GM19023 (cell line): ENCODE data around the gene CFAP58.

Experiments used
- ATAC-seq: cut with Tn5 transposase; IDR thresholded peaks from one replicate; pipeline ENCODE4 v1.9.1; 2021; ENCODE audit warnings: mild to moderate bottlenecking, moderate library complexity; ENCODE audit not compliant: unreplicated experiment

Gene CFAP58, protein sequence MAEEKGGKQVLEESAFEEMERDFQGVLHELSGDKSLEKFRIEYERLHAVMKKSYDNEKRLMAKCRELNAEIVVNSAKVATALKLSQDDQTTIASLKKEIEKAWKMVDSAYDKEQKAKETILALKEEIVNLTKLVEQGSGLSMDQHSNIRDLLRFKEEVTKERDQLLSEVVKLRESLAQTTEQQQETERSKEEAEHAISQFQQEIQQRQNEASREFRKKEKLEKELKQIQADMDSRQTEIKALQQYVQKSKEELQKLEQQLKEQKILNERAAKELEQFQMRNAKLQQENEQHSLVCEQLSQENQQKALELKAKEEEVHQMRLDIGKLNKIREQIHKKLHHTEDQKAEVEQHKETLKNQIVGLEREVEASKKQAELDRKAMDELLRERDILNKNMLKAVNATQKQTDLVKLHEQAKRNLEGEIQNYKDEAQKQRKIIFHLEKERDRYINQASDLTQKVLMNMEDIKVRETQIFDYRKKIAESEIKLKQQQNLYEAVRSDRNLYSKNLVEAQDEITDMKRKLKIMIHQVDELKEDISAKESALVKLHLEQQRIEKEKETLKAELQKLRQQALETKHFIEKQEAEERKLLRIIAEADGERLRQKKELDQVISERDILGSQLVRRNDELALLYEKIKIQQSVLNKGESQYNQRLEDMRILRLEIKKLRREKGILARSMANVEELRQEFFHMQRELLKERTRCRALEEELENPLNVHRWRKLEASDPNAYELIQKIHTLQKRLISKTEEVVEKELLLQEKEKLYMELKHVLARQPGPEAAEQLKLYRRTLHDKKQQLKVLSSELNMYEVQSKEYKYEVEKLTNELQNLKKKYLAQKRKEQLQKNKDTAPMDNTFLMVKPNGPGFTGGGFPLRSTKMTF

GRCh38 chr10:104353325-104354048, at the start of gene CFAP58:
TSS of gene CFAP58 (plus strand) at chr10:104353833. CDS start at chr10:104353898, 65 bp downstream.
- peak; percentile 63 for ATAC-seq

DNA sequence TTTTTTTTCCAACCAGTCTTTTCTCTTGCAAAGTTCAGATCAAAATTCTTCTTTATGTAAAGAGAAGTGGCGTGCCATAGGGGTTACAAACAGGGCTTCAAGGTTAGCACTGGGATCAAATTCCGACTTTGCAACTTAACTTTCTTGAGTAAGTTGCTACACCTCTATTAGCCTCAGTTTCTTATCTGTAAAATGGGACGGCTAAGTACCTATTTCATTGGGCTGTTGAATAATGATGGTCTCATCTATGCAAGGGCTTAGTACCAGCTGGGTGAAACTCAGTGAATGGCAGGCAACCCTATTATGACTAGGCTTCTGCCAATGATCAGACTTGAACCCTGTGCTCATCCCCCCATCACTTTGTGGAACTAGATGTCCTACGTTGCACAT, 49.3 kb upstream of the CFAP58 start:
- no peak for ATAC-seq

GRCh38 chr10:104304927-104305326, 48.7 kb upstream of the CFAP58 start:
- ATAC-seq: no peak

- ATAC-seq: no peak
Observed at GRCh38 chr10:104306897-104307296, 46.7 kb upstream of the CFAP58 start.

DNA sequence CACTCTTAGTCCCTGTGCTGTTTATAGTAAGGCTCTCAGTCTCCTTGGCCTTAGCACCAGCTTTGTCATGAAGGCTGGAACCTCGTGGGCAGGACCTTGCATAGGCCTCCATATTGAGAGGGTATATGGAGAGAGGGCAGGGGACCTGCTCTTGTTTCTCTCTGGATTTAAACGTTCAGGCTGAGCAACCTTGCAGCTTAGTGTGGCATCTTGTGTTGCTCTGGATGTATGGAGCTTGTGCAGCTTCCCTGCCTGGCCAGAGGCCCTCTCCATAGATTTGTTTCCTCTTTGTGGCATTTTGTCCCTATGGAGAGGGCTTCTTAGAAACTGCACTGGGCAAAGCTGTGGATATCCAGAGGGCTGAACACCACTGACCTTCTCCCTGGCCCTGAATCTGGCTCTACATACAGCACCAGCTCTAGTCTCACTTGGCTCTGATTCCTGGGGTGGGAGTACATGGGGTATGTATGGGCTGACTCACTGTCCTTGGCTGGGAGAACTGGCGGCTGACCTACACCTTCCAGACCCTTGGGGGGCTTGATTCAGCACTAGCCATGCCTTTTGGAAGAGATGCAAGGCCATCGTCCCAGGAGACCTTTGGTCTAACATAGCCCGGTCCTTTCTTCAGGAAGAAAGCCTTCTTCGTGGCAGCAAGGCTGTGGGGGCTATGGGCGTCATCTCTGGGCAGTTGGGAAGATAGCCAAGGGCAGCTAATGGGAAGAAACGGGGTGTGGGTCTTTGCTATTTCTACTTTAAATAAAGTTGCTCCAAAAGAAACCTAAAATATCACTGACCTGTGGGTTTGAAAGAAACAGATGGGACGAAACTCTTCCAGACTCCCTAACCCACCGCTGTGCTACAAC, 45.8 kb upstream of the CFAP58 start:
- ATAC-seq: no peak

GRCh38 chr10:104308439-104308903, 45.2 kb upstream of the CFAP58 start:
- peak; percentile 67 for ATAC-seq

DNA sequence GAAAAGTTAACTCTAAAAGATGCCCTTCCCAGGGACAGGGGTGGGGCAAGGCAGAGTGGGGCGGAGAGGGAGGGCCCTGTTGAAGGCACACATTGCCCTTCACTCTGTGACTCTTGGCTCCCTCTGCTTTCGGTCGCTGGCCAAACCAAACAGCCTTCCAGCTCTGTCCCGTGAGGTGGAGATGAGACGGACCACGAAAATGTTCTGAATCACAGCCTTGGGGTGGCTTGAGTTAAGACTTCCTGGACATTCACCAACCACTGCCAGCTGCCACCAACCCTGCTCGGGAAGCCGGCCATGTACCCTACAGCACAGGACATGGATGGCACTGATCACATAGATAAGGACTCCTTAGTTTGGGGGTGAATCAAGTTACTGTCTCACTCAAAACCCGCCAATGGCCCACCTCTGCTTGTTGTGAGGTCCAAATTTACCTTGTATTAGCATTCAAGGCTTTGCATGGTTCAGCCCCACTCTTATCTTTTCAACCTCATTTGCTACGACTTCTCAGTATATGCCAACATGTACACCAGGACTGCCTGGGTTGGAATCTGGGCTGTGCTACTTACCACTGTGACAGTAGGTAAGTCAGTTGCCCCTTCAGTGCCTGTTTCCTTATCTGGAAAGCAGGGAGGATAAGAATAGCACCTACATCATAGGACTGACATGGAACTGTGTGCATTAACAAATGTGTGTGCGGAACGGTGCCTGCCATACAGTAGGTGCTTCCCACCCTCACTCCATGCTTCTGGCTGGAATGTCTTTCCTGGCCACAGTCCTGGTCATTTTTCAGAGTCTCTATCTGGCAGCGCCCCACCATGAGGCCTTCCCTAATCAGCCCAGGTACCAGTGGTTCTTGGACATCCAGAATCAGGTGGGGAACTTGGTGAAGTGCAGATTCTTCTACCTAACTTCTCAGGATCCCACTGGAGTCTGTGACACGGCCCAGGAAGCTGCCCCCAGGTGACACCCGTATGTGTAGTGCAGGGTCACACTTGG, 43.4 kb upstream of the CFAP58 start:
- no peak for ATAC-seq

DNA sequence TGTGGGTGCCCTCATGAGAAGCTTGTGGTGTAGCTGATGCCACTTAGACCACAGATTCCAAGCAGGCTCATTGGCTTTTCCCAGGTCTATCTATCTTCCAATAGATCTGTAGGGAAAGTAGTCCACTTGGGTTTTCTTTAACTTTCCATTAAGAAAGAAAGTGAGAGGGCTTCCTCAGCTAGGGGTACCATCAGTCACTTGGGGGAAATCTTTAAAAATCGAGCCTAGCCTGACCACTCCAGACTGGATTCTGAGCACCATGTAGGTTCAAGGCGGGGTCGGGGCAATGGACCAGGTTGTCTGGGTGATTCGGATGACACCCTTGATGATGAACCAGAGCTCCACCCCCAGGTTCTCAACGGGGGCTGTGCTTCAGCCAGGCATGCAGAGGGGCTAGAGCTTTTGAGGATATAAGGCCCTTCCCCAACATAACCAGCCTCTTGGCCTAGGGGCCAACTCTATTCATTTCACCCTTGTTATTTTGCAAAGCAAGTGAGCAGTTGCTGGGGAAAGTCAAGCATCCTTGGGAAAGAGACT, 42.4 kb upstream of the CFAP58 start:
- ATAC-seq: no peak

GRCh38 chr10:104314591-104315485, 38.8 kb upstream of the CFAP58 start:
- ATAC-seq: no peak

GRCh38 chr10:104315486-104315921, 38.1 kb upstream of the CFAP58 start:
- ATAC-seq: no peak

DNA sequence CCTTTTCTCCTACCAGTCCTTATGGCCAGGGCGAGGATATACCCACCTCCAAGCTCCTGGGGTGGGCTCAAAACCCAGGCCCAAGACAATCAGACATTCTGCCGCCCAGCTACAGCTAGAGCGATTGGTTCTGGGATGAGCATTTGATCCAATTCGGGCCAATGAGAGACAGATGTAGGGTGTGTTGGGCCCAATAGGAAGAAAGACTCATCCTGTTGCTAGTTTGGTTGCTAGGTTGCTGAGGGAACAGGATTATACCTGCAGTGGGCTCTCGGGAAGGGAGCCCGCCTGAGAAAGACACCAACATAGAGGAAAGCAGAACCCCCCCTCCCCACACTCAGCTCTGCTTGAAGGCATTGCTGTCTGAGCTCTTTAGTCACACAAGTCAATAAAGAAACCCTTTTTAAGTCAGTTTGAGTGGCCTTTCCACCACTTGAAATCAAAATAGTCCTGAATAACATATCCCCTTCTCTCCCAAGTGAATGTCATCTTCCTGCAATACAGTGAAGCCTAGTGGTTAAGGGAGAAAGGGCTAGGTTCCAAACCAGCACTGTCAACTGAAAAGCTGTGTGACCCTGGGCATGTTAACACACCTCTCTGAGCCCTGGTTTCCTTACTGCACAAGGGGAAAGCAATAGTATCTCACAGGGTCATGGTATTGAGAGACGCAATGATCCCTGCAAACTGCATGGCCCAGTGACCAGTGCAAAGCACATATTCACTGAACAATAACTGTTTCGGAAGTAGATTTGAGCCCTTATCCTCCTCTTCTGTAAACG, 37.1 kb upstream of the CFAP58 start:
- no peak for ATAC-seq

DNA sequence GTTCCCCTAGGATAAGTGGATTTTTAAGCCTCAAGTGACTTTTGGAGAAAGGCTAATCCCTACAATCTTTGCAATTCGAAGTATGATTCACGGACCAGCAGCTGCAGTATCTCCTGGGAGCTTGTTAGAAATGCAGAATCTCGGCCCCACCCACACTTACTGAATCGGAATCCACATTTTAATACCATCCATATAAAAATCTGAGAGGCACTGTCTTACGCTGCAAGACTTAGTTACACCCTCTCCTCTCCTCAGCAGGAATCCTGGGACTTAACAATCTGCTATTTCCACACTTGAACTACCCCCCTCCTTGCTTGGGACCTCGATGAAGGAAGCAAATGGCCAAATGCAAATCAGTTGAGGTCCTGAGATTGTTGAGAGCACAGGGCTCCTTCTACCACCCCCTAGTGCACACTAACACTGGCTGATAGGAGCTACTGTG, 36.3 kb upstream of the CFAP58 start:
- ATAC-seq: no peak

DNA sequence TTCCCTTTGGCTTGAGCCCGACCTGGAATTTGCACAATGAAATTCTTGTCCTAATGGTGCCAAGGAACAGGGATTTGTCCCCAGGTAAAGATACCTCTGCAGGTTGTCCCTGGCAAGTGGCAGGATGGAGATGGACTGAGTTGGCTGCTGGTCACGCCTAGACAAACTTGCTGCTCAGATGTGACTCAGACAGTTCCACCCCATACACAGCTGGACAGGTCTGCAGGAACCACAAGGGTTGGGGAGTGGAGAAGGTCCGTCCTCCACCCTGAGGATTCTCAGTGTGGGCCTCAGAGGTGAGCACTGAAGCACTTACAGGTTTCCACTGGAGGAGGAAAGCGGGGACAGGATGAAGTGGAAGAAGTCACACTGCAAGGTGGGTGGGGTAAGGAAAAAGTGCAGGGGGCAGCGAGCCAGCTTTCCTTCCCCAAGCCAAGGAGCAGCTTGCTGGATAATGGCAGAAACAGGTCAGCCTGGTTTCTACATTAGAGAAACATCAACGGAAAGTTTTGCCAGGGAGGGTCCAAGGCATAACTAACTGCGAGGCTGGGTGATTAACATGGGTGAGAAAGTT, 35.8 kb upstream of the CFAP58 start:
- ATAC-seq: no peak

- ATAC-seq: no peak
Observed at GRCh38 chr10:104318326-104318725, 35.3 kb upstream of the CFAP58 start.

- no peak for ATAC-seq
Observed at GRCh38 chr10:104318810-104319741, 34.6 kb upstream of the CFAP58 start.
